ENCODE results near the gene WDR1. TPM values are rescaled to one million over a fixed set of nuclear protein-coding genes. Genes with fewer than 3 reads are reported as not detected.

WDR1 gene
- total and polyA plus RNA-seq, 2 donors (not counting 1 experiment from before 2014, with no cell fraction given) = 331 to 751 TPM

- no peaks in the 10 kb centered on the region for H3K79me2 ChIP-seq (ENCODE audit: control insufficient read depth, insufficient read depth, low read length)
- DNase-seq (ENCODE audit: low read depth in 2 of 2) = no peak
- no peak for TF ChIP-seq EZH2 (IDR thresholded peaks at IDR 0.05; ENCODE audit: low read length, missing control alignments)
- TF ChIP-seq, protein P1, sequence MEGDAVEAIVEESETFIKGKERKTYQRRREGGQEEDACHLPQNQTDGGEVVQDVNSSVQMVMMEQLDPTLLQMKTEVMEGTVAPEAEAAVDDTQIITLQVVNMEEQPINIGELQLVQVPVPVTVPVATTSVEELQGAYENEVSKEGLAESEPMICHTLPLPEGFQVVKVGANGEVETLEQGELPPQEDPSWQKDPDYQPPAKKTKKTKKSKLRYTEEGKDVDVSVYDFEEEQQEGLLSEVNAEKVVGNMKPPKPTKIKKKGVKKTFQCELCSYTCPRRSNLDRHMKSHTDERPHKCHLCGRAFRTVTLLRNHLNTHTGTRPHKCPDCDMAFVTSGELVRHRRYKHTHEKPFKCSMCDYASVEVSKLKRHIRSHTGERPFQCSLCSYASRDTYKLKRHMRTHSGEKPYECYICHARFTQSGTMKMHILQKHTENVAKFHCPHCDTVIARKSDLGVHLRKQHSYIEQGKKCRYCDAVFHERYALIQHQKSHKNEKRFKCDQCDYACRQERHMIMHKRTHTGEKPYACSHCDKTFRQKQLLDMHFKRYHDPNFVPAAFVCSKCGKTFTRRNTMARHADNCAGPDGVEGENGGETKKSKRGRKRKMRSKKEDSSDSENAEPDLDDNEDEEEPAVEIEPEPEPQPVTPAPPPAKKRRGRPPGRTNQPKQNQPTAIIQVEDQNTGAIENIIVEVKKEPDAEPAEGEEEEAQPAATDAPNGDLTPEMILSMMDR (conservative IDR thresholded peaks at IDR 0.05 in 1 of 2, IDR thresholded peaks at IDR 0.05 in 1 of 2; ENCODE audit: low read depth in 1 of 2, low read length in 2 of 2) = no peak
- H3K36me3 ChIP-seq (ENCODE audit: control insufficient read depth, insufficient read depth, low read length) = no peaks in the 10 kb centered on the region
- H3K27ac ChIP-seq (ENCODE audit: insufficient read depth, low read length) = no peak overlapping the region
- H2AFZ ChIP-seq (ENCODE audit: low read length) = no peak overlapping the region
- no peak overlapping the region for H3K9ac ChIP-seq (ENCODE audit: insufficient read depth, low read length)
- H3K4me1 ChIP-seq (ENCODE audit: control insufficient read depth, extremely low read depth, insufficient read depth, low read length) = no peaks in the 10 kb centered on the region
- H3K9me3 ChIP-seq (ENCODE audit: control insufficient read depth, insufficient read depth, low read depth, low read length) = no peaks in the 10 kb centered on the region
- H4K20me1 ChIP-seq (ENCODE audit: control insufficient read depth, extremely low read depth, insufficient read depth, low read length) = no peaks in the 10 kb centered on the region
- no peaks in the 10 kb centered on the region for H3K27me3 ChIP-seq (ENCODE audit: control insufficient read depth, insufficient read depth, low read length)
- H3K4me3 ChIP-seq (replicated peaks in 1 of 4; ENCODE audit: control extremely low read depth in 1 of 4, insufficient read depth in 1 of 4, low read depth in 3 of 4, low read length in 4 of 4) = no peak overlapping the region
- no peak overlapping the region for H3K4me2 ChIP-seq (ENCODE audit: extremely low read depth, insufficient read depth, low read length)
These were observed 45.9 kb upstream of the WDR1 start for GRCh38 chr4:10162341-10163000.

DNA sequence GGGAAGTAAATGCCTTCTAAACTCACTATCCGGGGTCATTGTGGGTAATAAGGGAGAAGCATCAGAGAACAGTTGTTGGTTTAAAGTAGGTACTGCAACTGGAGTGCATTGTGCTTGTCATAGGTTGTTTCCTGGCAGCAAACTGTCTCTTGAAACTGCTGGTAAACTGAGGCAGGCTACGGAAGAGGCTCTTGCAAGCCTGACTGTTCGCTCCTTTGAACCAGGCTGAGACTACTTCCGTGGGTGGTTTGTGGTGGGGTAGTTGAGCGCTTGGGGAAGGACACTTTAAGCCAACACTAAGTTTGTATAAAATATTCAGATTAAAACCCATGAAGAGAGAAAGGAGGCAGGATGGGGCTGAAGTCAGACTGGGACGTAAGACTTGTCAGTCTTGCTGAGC is 45.2 kb upstream of the WDR1 start:
- H2AFZ ChIP-seq (ENCODE audit: low read length) = no peak overlapping the region

DNA sequence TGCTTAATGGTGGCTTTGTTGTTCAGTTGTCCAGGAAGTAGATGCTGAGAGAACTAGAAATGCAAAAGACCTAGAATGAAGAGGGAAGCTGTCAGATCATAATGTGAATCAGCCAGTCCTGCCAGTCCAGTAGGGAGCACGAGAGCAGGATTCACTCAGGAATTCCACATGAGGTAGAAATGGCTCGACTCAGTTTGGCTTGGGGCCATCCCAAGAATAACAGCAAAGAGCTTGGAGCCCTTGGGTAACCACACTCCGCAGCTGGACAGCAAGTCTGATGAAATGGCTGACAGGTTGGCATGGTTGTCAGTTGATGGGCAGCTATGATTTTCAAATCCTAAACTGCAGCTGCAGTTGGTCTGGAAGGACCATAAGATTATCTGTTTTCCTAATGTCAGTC is 44.5 kb upstream of the WDR1 start:
- H3K4me3 ChIP-seq (replicated peaks in 1 of 4; ENCODE audit: control extremely low read depth in 1 of 4, insufficient read depth in 1 of 4, low read depth in 3 of 4, low read length in 4 of 4) = no peak overlapping the region
- H3K36me3 ChIP-seq (ENCODE audit: control insufficient read depth, insufficient read depth, low read length) = no peaks in the 10 kb centered on the region
- H3K4me2 ChIP-seq (ENCODE audit: extremely low read depth, insufficient read depth, low read length) = no peak overlapping the region
- no peaks in the 10 kb centered on the region for H3K79me2 ChIP-seq (ENCODE audit: control insufficient read depth, insufficient read depth, low read length)
- no peak overlapping the region for H2AFZ ChIP-seq (ENCODE audit: low read length)
- H3K27me3 ChIP-seq (ENCODE audit: control insufficient read depth, insufficient read depth, low read length) = no peaks in the 10 kb centered on the region
- H3K4me1 ChIP-seq (ENCODE audit: control insufficient read depth, extremely low read depth, insufficient read depth, low read length) = no peaks in the 10 kb centered on the region
- H3K27ac ChIP-seq (ENCODE audit: insufficient read depth, low read length) = no peak overlapping the region
- no peaks in the 10 kb centered on the region for H4K20me1 ChIP-seq (ENCODE audit: control insufficient read depth, extremely low read depth, insufficient read depth, low read length)
- H3K9ac ChIP-seq (ENCODE audit: insufficient read depth, low read length) = no peak overlapping the region
- DNase-seq (ENCODE audit: low read depth in 2 of 2) = no peak
- H3K9me3 ChIP-seq (ENCODE audit: control insufficient read depth, insufficient read depth, low read depth, low read length) = no peaks in the 10 kb centered on the region
- TF ChIP-seq EZH2 (IDR thresholded peaks at IDR 0.05; ENCODE audit: low read length, missing control alignments) = no peak
- TF ChIP-seq, protein P1 (conservative IDR thresholded peaks at IDR 0.05 in 1 of 2, IDR thresholded peaks at IDR 0.05 in 1 of 2; ENCODE audit: low read depth in 1 of 2, low read length in 2 of 2) = no peak

More for the DNA sequence above, 45.2 kb upstream of the WDR1 start:
- TF ChIP-seq EZH2 (IDR thresholded peaks at IDR 0.05; ENCODE audit: low read length, missing control alignments) = no peak
- TF ChIP-seq, protein P1 (conservative IDR thresholded peaks at IDR 0.05 in 1 of 2, IDR thresholded peaks at IDR 0.05 in 1 of 2; ENCODE audit: low read depth in 1 of 2, low read length in 2 of 2) = no peak
- Histone ChIP-seq H3K9ac (ENCODE audit: insufficient read depth, low read length) (no peak overlapping the region), H3K36me3 (ENCODE audit: control insufficient read depth, insufficient read depth, low read length) (no peaks in the 10 kb centered on the region), H3K79me2 (ENCODE audit: control insufficient read depth, insufficient read depth, low read length) (no peaks in the 10 kb centered on the region), H3K27ac (ENCODE audit: insufficient read depth, low read length) (no peak overlapping the region), H3K4me3 (replicated peaks in 1 of 4; ENCODE audit: control extremely low read depth in 1 of 4, insufficient read depth in 1 of 4, low read depth in 3 of 4, low read length in 4 of 4) (no peak overlapping the region), H3K4me2 (ENCODE audit: extremely low read depth, insufficient read depth, low read length) (no peak overlapping the region), H3K4me1 (ENCODE audit: control insufficient read depth, extremely low read depth, insufficient read depth, low read length) (no peaks in the 10 kb centered on the region), H3K27me3 (ENCODE audit: control insufficient read depth, insufficient read depth, low read length) (no peaks in the 10 kb centered on the region), H4K20me1 (ENCODE audit: control insufficient read depth, extremely low read depth, insufficient read depth, low read length) (no peaks in the 10 kb centered on the region), H3K9me3 (ENCODE audit: control insufficient read depth, insufficient read depth, low read depth, low read length) (no peaks in the 10 kb centered on the region)
- no peak for DNase-seq (ENCODE audit: low read depth in 2 of 2)
